OCI-LY7 (cell line): Measurements from ENCODE around the gene PRKRA. TPM values are rescaled to one million over a fixed set of nuclear protein-coding genes. Genes with fewer than 3 reads are reported as not detected.

Source experiments
- Bru-seq: library from RNA; stranded (reverse); fragments of 400-500 nt; gene quantifications from one replicate; lab custom pipeline; 2021; lab: Mats Ljungman, UMichigan
- BruChase-seq, 2 experiments: library from RNA; stranded (reverse); fragments of 400-500 nt; gene quantifications; one replicate each; lab custom pipeline; 2021; lab: Mats Ljungman, UMichigan
- BruUV-seq: library from RNA; stranded (reverse); fragments of 400-500 nt; replicated peaks from 2 replicates; lab custom pipeline; 2021; lab: Mats Ljungman, UMichigan
- CTCF ChIA-PET: fragments of 300-600 bp; sonication (Branson Sonifier 250); formaldehyde crosslinking; loops from one replicate; lab custom pipeline; 2022; ENCODE audit warnings: antibody characterized with exemption; ENCODE audit not compliant: unreplicated experiment; lab: Charles Lee
- POLR2A ChIA-PET: fragments of 300-600 bp; sonication (Branson Sonifier 250); formaldehyde crosslinking; loops from one replicate; lab custom pipeline; 2022; ENCODE audit warnings: antibody characterized with exemption; lab: Charles Lee
- DNase-seq: peaks from one replicate; pipeline ENCODE4 v3.0.0-alpha.2; 2015; ENCODE audit warnings: low spot score
- H2AFZ ChIP-seq: fragments of 200-600 bp; sonication (generic), shearing (Covaris generic); 2 replicates; pipeline ENCODE4 v1.6.1; 2014; ENCODE audit warnings: mild to moderate bottlenecking, antibody characterized with exemption, low read length, moderate library complexity
- H3K27ac ChIP-seq: fragments of 200-600 bp; sonication (generic); 2 replicates; pipeline ENCODE4 v1.5.1; 2014; ENCODE audit warnings: mixed run types, low read depth, mild to moderate bottlenecking, moderate library complexity, low read length, inconsistent platforms; ENCODE audit not compliant: poor library complexity, severe bottlenecking
- H3K36me3 ChIP-seq: fragments of 200-600 bp; sonication (generic); 2 replicates; pipeline ENCODE4 v1.6.1; 2014; ENCODE audit warnings: mild to moderate bottlenecking, antibody characterized with exemption, low read length, moderate library complexity, mixed read lengths; ENCODE audit not compliant: insufficient read depth
- H3K4me1 ChIP-seq: fragments of 200-600 bp; sonication (generic); 2 replicates; pipeline ENCODE4 v1.5.1; 2014; ENCODE audit warnings: mild to moderate bottlenecking, low read length; ENCODE audit not compliant: insufficient read depth, poor library complexity, severe bottlenecking
- H3K4me2 ChIP-seq: fragments of 200-600 bp; sonication (generic); 2 replicates; pipeline ENCODE4 v1.6.1; 2014; ENCODE audit warnings: mild to moderate bottlenecking, low read length
- H3K4me3 ChIP-seq: fragments of 200-600 bp; sonication (generic); 2 replicates; pipeline ENCODE4 v1.5.1; 2014; ENCODE audit warnings: mild to moderate bottlenecking, low read depth, low read length; ENCODE audit not compliant: poor library complexity, severe bottlenecking
- H3K79me2 ChIP-seq: fragments of 200-600 bp; sonication (generic); 2 replicates; pipeline ENCODE4 v1.6.1; 2016; ENCODE audit warnings: low read depth, mild to moderate bottlenecking, low read length, moderate library complexity, mixed read lengths; ENCODE audit not compliant: insufficient read depth
- H3K9me2 ChIP-seq: fragments of 200-600 bp; sonication (generic); 2 replicates; pipeline ENCODE4 v1.6.1; 2016; ENCODE audit warnings: mild to moderate bottlenecking, low read length, mixed read lengths; ENCODE audit not compliant: insufficient read depth
- H3K9me3 ChIP-seq: fragments of 200-600 bp; sonication (generic); 2 replicates; pipeline ENCODE4 v1.6.1; 2014; ENCODE audit warnings: mild to moderate bottlenecking, mixed run types, low read length, mixed read lengths
- H4K20me1 ChIP-seq: fragments of 200-600 bp; sonication (generic); 2 replicates; pipeline ENCODE4 v1.6.1; 2014; ENCODE audit warnings: mild to moderate bottlenecking, antibody characterized with exemption, low read length, moderate library complexity, mixed read lengths; ENCODE audit not compliant: insufficient read depth
- CTCF ChIP-seq: fragments of 200-600 bp; sonication (generic); conservative IDR thresholded peaks from 2 replicates; pipeline ENCODE4 v1.5.1; 2014; ENCODE audit warnings: mild to moderate bottlenecking, antibody characterized with exemption, low read length, moderate library complexity, mixed read lengths
- EZH2phosphoT487 ChIP-seq: fragments of 200-600 bp; sonication (generic); IDR thresholded peaks from 2 replicates; pipeline ENCODE4 v1.6.1; 2018; ENCODE audit warnings: low read depth, borderline replicate concordance, mild to moderate bottlenecking, mixed run types, antibody characterized with exemption, low read length, moderate library complexity, mixed read lengths
- intact Hi-C: fragments of 100-400 bp; cut with micrococcal nuclease; formaldehyde crosslinking; loops from one replicate; pipeline ENCODE4 v1.10.0; 2022; ENCODE audit not compliant: unreplicated experiment
- long read RNA-seq: library from polyadenylated mRNA; stranded (forward); transcript quantifications from one replicate; pipeline ENCODE4 v2.0.0, GENCODE V29; 2022
- total RNA-seq, 2 experiments: library from RNA; depleted of rRNA in 1 of 2; stranded (reverse); fragments of >200 nt in 1 of 2; shearing (Covaris generic) in 1 of 2; gene quantifications; 2 replicates each; pipeline ENCODE4 v1.2.3, GENCODE V29; 2014 to 2022

Gene PRKRA
- 68.7 and 79.5 TPM in 2 replicates for total RNA-seq (2014; rRNA removed; shearing (Covaris generic))
- total RNA-seq (2022), result 74.1 and 76.4 TPM in 2 replicates
- percentile 89 among the genes with signal in this experiment for Bru-seq, nascent RNA
- BruChase-seq, experiment 1, labeled RNA remaining after a 6-hour chase, result percentile 90 among the genes with signal in this experiment
- BruChase-seq, experiment 2, labeled RNA remaining after a 2-hour chase, result percentile 89 among the genes with signal in this experiment
- long read RNA-seq, transcript PRKRA-202 (9 exons, 1,616 nt), result minor isoform, 5 of 186 reads
- long read RNA-seq, transcript PRKRA-203 (7 exons, 1,344 nt), result minor isoform, 10 of 186 reads
- long read RNA-seq, transcript PRKRA-201 (8 exons, 1,826 nt), result major isoform, 144 of 186 reads
- long read RNA-seq, partial matches to known transcripts, result 3 of 186 reads
- long read RNA-seq, other reads (novel, unspliced or antisense), result 23 of 186 reads

GRCh38 chr2:178450774-178451525 is at the start of gene PRKRA, which contains the start of gene PJVK:
PRKRA (minus strand) TSS chr2:178451175; CDS start chr2:178451030, 145 bp downstream.
PJVK (plus strand) TSS chr2:178451378; CDS start chr2:178453410, 2,032 bp downstream.
- H3K36me3 ChIP-seq, result peaks cover 28% of the 10 kb centered on the region
- intact Hi-C loops, result loop anchor here (1.0 to 10.0 kb wide), 2 partner anchors 27 to 1186 kb away; partner anchors contain the start of genes FKBP7 and NFE2L2
- no TSS peak for BruUV-seq
- peaks cover 23% of the 10 kb centered on the region for H3K4me1 ChIP-seq
- no peaks in the 10 kb centered on the region for H3K9me2 ChIP-seq
- TF ChIP-seq CTCF (no peak), EZH2phosphoT487 (no peak)
- peak within 1 kb of the TSS; percentile 85 for H3K27ac ChIP-seq
- ChIA-PET POLR2A (interaction anchor here (0.6 to 2.5 kb wide), 11 partner anchors 10 to 1412 kb away, joined by 3 to 21 read pairs (median 3); no protein-coding TSS in a partner anchor), CTCF (interaction anchor here (0.6 to 1.1 kb wide), 4 partner anchors 9 to 569 kb away, joined by 3 to 4 read pairs (median 3); no protein-coding TSS in a partner anchor)
- H3K4me2 ChIP-seq, result peak within 1 kb of the TSS; percentile 85
- peak; percentile 96 for DNase-seq
- peaks cover 34% of the 10 kb centered on the region for H3K79me2 ChIP-seq
- peak within 1 kb of the TSS; percentile 93 for H2AFZ ChIP-seq
- H4K20me1 ChIP-seq, result peaks cover 8% of the 10 kb centered on the region; the same call in 1 of the 2 replicates
- peak within 1 kb of the TSS; percentile 82 for H3K4me3 ChIP-seq
- H3K9me3 ChIP-seq, result no peaks in the 10 kb centered on the region

GRCh38 chr2:178499640-178500039 is 48.7 kb upstream of the PRKRA start:
- no peaks in the 10 kb centered on the region for H3K79me2 ChIP-seq
- no peak overlapping the region for H2AFZ ChIP-seq
- DNase-seq, result no peak
- no peaks in the 10 kb centered on the region for H3K9me3 ChIP-seq
- intact Hi-C loops, result no loop called here
- H3K4me3 ChIP-seq, result no peak overlapping the region
- POLR2A ChIA-PET, result no interaction called here
- TF ChIP-seq EZH2phosphoT487 (no peak), CTCF (no peak)
- no peaks in the 10 kb centered on the region for H4K20me1 ChIP-seq
- peaks cover 4% of the 10 kb centered on the region for H3K4me1 ChIP-seq
- H3K4me2 ChIP-seq, result no peak overlapping the region
- H3K9me2 ChIP-seq, result no peaks in the 10 kb centered on the region
- no TSS peak for BruUV-seq
- CTCF ChIA-PET, result no interaction called here
- no peak overlapping the region for H3K27ac ChIP-seq
- peaks cover 86% of the 10 kb centered on the region for H3K36me3 ChIP-seq
